H1 (cell line): ENCODE results near the gene TMC3. TPM values are rescaled to one million over a fixed set of nuclear protein-coding genes. Genes with fewer than 3 reads are reported as not detected.

Experiments
- CTCF ChIA-PET: fragments of 300-600 bp; sonication (Branson Sonifier 250); formaldehyde crosslinking; loops from one replicate; lab custom pipeline; 2021; ENCODE audit not compliant: partially characterized antibody; lab: Charles Lee
- POLR2A ChIA-PET: fragments of 300-600 bp; sonication (Branson Sonifier 250); formaldehyde crosslinking; loops from one replicate; lab custom pipeline; 2021; ENCODE audit warnings: inconsistent platforms; ENCODE audit not compliant: partially characterized antibody; lab: Charles Lee
- DNase-seq, 2 experiments: peaks; one replicate each; pipeline versions ENCODE4 v3.0.0 to v3.0.0-alpha.2; 2010 to 2022; ENCODE audit warnings: low spot score in 2 of 2, low read depth in 1 of 2, mixed read lengths in 1 of 2
- FAIRE-seq: peaks from 2 replicates; lab custom pipeline; 2011; peaks lifted over from hg19 to GRCh38; lab: Jason Lieb, UNC
- H2AFZ ChIP-seq: 2 replicates; pipeline ENCODE4 v1.8.1; 2012; ENCODE audit warnings: low read length, inconsistent platforms
- H2AK5ac ChIP-seq: 2 replicates; pipeline ENCODE4 v1.6.1; 2013; ENCODE audit warnings: low read depth, low read length
- H2BK120ac ChIP-seq: replicated peaks from 2 replicates; pipeline ENCODE3; 2013; ENCODE audit warnings: low read depth, low read length, inconsistent platforms
- H2BK12ac ChIP-seq: 2 replicates; pipeline ENCODE4 v1.6.1; 2013; ENCODE audit warnings: low read depth, low read length
- H2BK15ac ChIP-seq: 2 replicates; pipeline ENCODE4 v1.6.1; 2013; ENCODE audit warnings: low read length
- H2BK20ac ChIP-seq: 2 replicates; pipeline ENCODE4 v1.6.1; 2013; ENCODE audit warnings: low read length
- H2BK5ac ChIP-seq: 2 replicates; pipeline ENCODE4 v1.6.1; 2013; ENCODE audit warnings: low read depth, low read length
- H3K14ac ChIP-seq: 2 replicates; pipeline ENCODE4 v1.6.1; 2013; ENCODE audit warnings: inconsistent platforms; ENCODE audit not compliant: insufficient read length
- H3K18ac ChIP-seq: 2 replicates; pipeline ENCODE4 v1.6.1; 2013; ENCODE audit warnings: low read length; ENCODE audit errors: extremely low read depth
- H3K23ac ChIP-seq: 2 replicates; pipeline ENCODE4 v1.6.1; 2013; ENCODE audit warnings: inconsistent platforms; ENCODE audit not compliant: insufficient read length
- H3K23me2 ChIP-seq: 2 replicates; pipeline ENCODE4 v1.6.1; 2013; ENCODE audit warnings: low read depth, low read length
- H3K27ac ChIP-seq: 2 replicates; pipeline ENCODE4 v1.6.1; 2011; ENCODE audit warnings: low read depth, low read length, inconsistent platforms
- H3K27me3 ChIP-seq, 4 experiments: replicated peaks in 1 of 4; 1 replicate in 1 of 4; 2 replicates in 3 of 4; pipeline versions ENCODE4 v1.6.1 to v1.8.1; 2011 to 2013; ENCODE audit warnings: low read length in 3 of 4, mild to moderate bottlenecking in 3 of 4, inconsistent platforms in 2 of 4, mixed read lengths in 2 of 4, moderate library complexity in 1 of 4; ENCODE audit not compliant: control insufficient read depth in 3 of 4, insufficient read depth in 3 of 4; ENCODE audit errors: extremely low read depth in 1 of 4
- H3K36me3 ChIP-seq, 4 experiments: 2 replicates each; pipeline versions ENCODE4 v1.6.1 to v1.8.1; 2011 to 2013; ENCODE audit warnings: mild to moderate bottlenecking in 4 of 4, low read length in 3 of 4, moderate library complexity in 2 of 4, control low read depth in 1 of 4, inconsistent platforms in 1 of 4; ENCODE audit not compliant: insufficient read depth in 4 of 4, control insufficient read depth in 2 of 4
- H3K4ac ChIP-seq: replicated peaks from 2 replicates; pipeline ENCODE3; 2013; ENCODE audit warnings: low read length, low read depth, mixed read lengths, inconsistent platforms; ENCODE audit not compliant: insufficient read length
- H3K4me1 ChIP-seq, 4 experiments: replicated peaks in 1 of 4; 1 replicate in 1 of 4; 2 replicates in 3 of 4; pipeline versions ENCODE4 v1.6.1 to v1.8.1; 2011 to 2013; ENCODE audit warnings: low read length in 3 of 4, inconsistent platforms in 2 of 4, mixed read lengths in 1 of 4; ENCODE audit not compliant: insufficient read depth in 4 of 4, control insufficient read depth in 3 of 4
- H3K4me2 ChIP-seq, 2 experiments: 2 replicates each; pipeline versions ENCODE4 v1.6.1 to v1.8.1; 2011 to 2013; ENCODE audit warnings: low read depth in 2 of 2, low read length in 2 of 2, control low read depth in 1 of 2, inconsistent platforms in 1 of 2, mild to moderate bottlenecking in 1 of 2; ENCODE audit not compliant: insufficient read depth in 1 of 2
- H3K4me3 ChIP-seq, 4 experiments: fragments of 200-600, 300-600 bp in 1 of 4; sonication (generic), shearing (Covaris generic), sonication (Bioruptor Twin) in 1 of 4; 2 replicates each; pipeline versions ENCODE4 v1.5.1 to v1.8.1; 2011 to 2016; ENCODE audit warnings: low read length in 4 of 4, low read depth in 3 of 4, control low read depth in 2 of 4, inconsistent platforms in 2 of 4, mild to moderate bottlenecking in 2 of 4, mixed read lengths in 1 of 4, moderate library complexity in 1 of 4; ENCODE audit not compliant: insufficient read depth in 2 of 4; ENCODE audit errors: extremely low read depth in 1 of 4
- H3K56ac ChIP-seq: replicated peaks from 2 replicates; pipeline ENCODE3; 2013; ENCODE audit warnings: low read depth, mild to moderate bottlenecking, mixed read lengths, low read length, inconsistent platforms; ENCODE audit not compliant: insufficient read length
- H3K79me1 ChIP-seq: 2 replicates; pipeline ENCODE4 v1.6.1; 2013; ENCODE audit warnings: low read depth, low read length, control low read depth
- H3K79me2 ChIP-seq, 2 experiments: 2 replicates each; pipeline versions ENCODE4 v1.6.1 to v1.8.1; 2012 to 2013; ENCODE audit warnings: low read length in 2 of 2, mild to moderate bottlenecking in 2 of 2, inconsistent platforms in 1 of 2; ENCODE audit not compliant: insufficient read depth in 2 of 2, control insufficient read depth in 1 of 2
- H3K9ac ChIP-seq, 4 experiments: replicated peaks in 1 of 4; 1 replicate in 1 of 4; 2 replicates in 3 of 4; pipeline versions ENCODE4 v1.6.1 to v1.8.1; 2011 to 2013; ENCODE audit warnings: low read depth in 3 of 4, low read length in 3 of 4, control low read depth in 2 of 4, mild to moderate bottlenecking in 2 of 4, moderate library complexity in 2 of 4, inconsistent platforms in 1 of 4; ENCODE audit errors: extremely low read depth in 1 of 4
- H3K9me3 ChIP-seq, 2 experiments: 2 replicates each; pipeline versions ENCODE4 v1.6.1 to v1.8.1; 2012 to 2013; ENCODE audit warnings: mild to moderate bottlenecking in 2 of 2, moderate library complexity in 2 of 2, control low read depth in 1 of 2, inconsistent platforms in 1 of 2, low read depth in 1 of 2, low read length in 1 of 2, mixed read lengths in 1 of 2; ENCODE audit not compliant: insufficient read depth in 2 of 2
- H4K20me1 ChIP-seq, 2 experiments: replicated peaks in 1 of 2; 2 replicates each; pipeline versions ENCODE3 to v1.8.1; 2011 to 2013; ENCODE audit warnings: inconsistent platforms in 2 of 2, low read length in 2 of 2, mild to moderate bottlenecking in 1 of 2; ENCODE audit not compliant: insufficient read depth in 2 of 2, control insufficient read depth in 1 of 2
- H4K5ac ChIP-seq: 2 replicates; pipeline ENCODE4 v1.6.1; 2013; ENCODE audit warnings: low read length, low read depth, mixed read lengths, inconsistent platforms; ENCODE audit not compliant: insufficient read length
- H4K8ac ChIP-seq: 2 replicates; pipeline ENCODE4 v1.8.0; 2013; ENCODE audit warnings: mild to moderate bottlenecking, moderate library complexity, low read length, inconsistent platforms; ENCODE audit not compliant: insufficient read depth; ENCODE audit errors: extremely low read depth
- H4K91ac ChIP-seq: replicated peaks from 2 replicates; pipeline ENCODE3; 2013; ENCODE audit warnings: low read length, mixed read lengths, inconsistent platforms; ENCODE audit not compliant: insufficient read length
- CBX8 ChIP-seq: fragments of 300-800, 300-1000 bp; sonication (generic); IDR thresholded peaks from 2 replicates; pipeline ENCODE4 v1.7.1; 2016; ENCODE audit warnings: low read depth, low read length, borderline replicate concordance
- CREB1 ChIP-seq: IDR thresholded peaks from 2 replicates; pipeline ENCODE4 v1.6.1; 2012; ENCODE audit warnings: inconsistent platforms
- WGBS, 2 experiments: shearing (Covaris generic) in 1 of 2; methylation state at CpG; one replicate each; pipeline versions ENCODE4 v1.1.6 to v1.1.7; 2013 to 2015; ENCODE audit warnings: low lambda C conversion rate in 2 of 2, mixed read lengths in 2 of 2, inconsistent platforms in 1 of 2, low coverage in 1 of 2, missing lambda C conversion rate in 1 of 2; ENCODE audit not compliant: insufficient replicate concordance in 2 of 2, insufficient coverage in 1 of 2, insufficient read length in 1 of 2; ENCODE audit errors: extremely low coverage in 1 of 2, missing lambda C conversion rate in 1 of 2; 5-methylcytosine and 5-hydroxymethylcytosine counted together
- long read RNA-seq, 2 experiments: library from RNA in 1 of 2; library from capped mRNA in 1 of 2; stranded (forward); transcript quantifications; one replicate each; pipeline ENCODE4 v2.0.0, GENCODE V29; 2021; ENCODE audit warnings: inconsistent platforms in 1 of 2
- polyA minus RNA-seq, 3 experiments: library from RNA; depleted of rRNA, polyadenylated mRNA; stranded (reverse); fragments of >200 nt; gene quantifications; 1 replicate in 2 of 3; 2 replicates in 1 of 3; pipeline ENCODE4 v1.2.3, GENCODE V29; 2011
- polyA plus RNA-seq, 7 experiments: library from polyadenylated mRNA; depleted of rRNA in 3 of 7; stranded (reverse) in 5 of 7; unstranded in 2 of 7; fragments of >200 nt in 5 of 7; fragments of 200-250 nt in 2 of 7; gene quantifications; 1 replicate in 5 of 7; 2 replicates in 1 of 7; 4 replicates in 1 of 7; pipeline versions ENCODE4 v1.2.1 to v1.2.3, GENCODE V29; 2011 to 2013; ENCODE audit warnings: missing spikeins in 2 of 7, mixed read lengths in 2 of 7
- total RNA-seq: library from RNA; stranded (reverse); fragmentation: NEBNext Ultra II Directional; extraction: Animal tissue kit (Norgen Biotek cat#: 25700); gene quantifications from 2 replicates; pipeline ENCODE4 v1.2.1, GENCODE V29; 2021

Gene TMC3
- total RNA-seq (not detected in 2 replicates), polyA plus RNA-seq (2011; rRNA removed) (not detected in 2 replicates), polyA minus RNA-seq (2011; rRNA and poly(A)+ RNA removed) (not detected in 2 replicates)
- polyA plus RNA-seq (2011; cell fraction: cytosol; rRNA removed), result not detected
- polyA plus RNA-seq (2011; cell fraction: nucleus; rRNA removed), result not detected
- 0.05 to 0.11 TPM (median 0.10 TPM) in 4 replicates for polyA plus RNA-seq (2012, experiment 1 of 2)
- polyA plus RNA-seq (2012, experiment 2 of 2), result not detected
- not detected for polyA plus RNA-seq (2013, experiment 1 of 2)
- polyA plus RNA-seq (2013, experiment 2 of 2), result not detected
- polyA minus RNA-seq (2011; cell fraction: cytosol; rRNA and poly(A)+ RNA removed), result not detected
- not detected for polyA minus RNA-seq (2011; cell fraction: nucleus; rRNA and poly(A)+ RNA removed)
- long read RNA-seq, experiment 1, result 0 reads
- long read RNA-seq, experiment 2, result 0 reads

- no peaks in the 10 kb centered on the region for H3K79me1 ChIP-seq
- no peak within 1 kb of the TSS for H2AFZ ChIP-seq
- no peak within 1 kb of the TSS for H4K8ac ChIP-seq
- ChIA-PET POLR2A (no interaction called here), CTCF (interaction anchor here (0.6 to 1.1 kb wide), 4 partner anchors 18 to 301 kb away, joined by 3 to 4 read pairs (median 3); no protein-coding TSS in a partner anchor)
- no peak within 1 kb of the TSS for H3K14ac ChIP-seq
- H2BK5ac ChIP-seq, result no peak within 1 kb of the TSS
- H3K27me3 ChIP-seq, result no peaks in the 10 kb centered on the region
- H4K5ac ChIP-seq, result no peak within 1 kb of the TSS
- H3K18ac ChIP-seq, result no peak within 1 kb of the TSS
- no peak within 1 kb of the TSS for H2BK15ac ChIP-seq
- H3K27ac ChIP-seq, result no peak within 1 kb of the TSS
- FAIRE-seq, result no peak
- H3K4me3 ChIP-seq, result no peak within 1 kb of the TSS
- H2BK20ac ChIP-seq, result no peak within 1 kb of the TSS
- no peak for DNase-seq
- no peaks in the 10 kb centered on the region for H3K36me3 ChIP-seq
- no peaks in the 10 kb centered on the region for H3K23me2 ChIP-seq
- no peaks in the 10 kb centered on the region for H4K20me1 ChIP-seq
- no peak within 1 kb of the TSS for H3K9ac ChIP-seq
- H2BK120ac ChIP-seq, result no peak within 1 kb of the TSS
- no peaks in the 10 kb centered on the region for H3K4me1 ChIP-seq
- H3K4ac ChIP-seq, result no peak within 1 kb of the TSS
- no peak within 1 kb of the TSS for H2AK5ac ChIP-seq
- no peak for TF ChIP-seq CREB1
- no peak for TF ChIP-seq CBX8
- H4K91ac ChIP-seq, result no peak within 1 kb of the TSS
- no peak within 1 kb of the TSS for H3K23ac ChIP-seq
- no peak within 1 kb of the TSS for H2BK12ac ChIP-seq
- H3K79me2 ChIP-seq, result no peaks in the 10 kb centered on the region
- 77% methylated on average over 11 of the region's 11 CpGs; no CpG with 5 or more reads in 1 of the 2 experiments for WGBS, 2 experiments
- no peak within 1 kb of the TSS for H3K56ac ChIP-seq
- no peaks in the 10 kb centered on the region for H3K9me3 ChIP-seq
- no peak within 1 kb of the TSS for H3K4me2 ChIP-seq
Observed at GRCh38 chr15:81373775-81374395, at the start of gene TMC3. TMC3 (minus strand) TSS chr15:81374213; CDS start chr15:81374077, 136 bp downstream.
